Iris pigment epithelial cell (primary cell): ENCODE data around the gene PDZD8.

ENCODE experiments used
- DNase-seq: peaks from one replicate; pipeline ENCODE4 v3.0.0-alpha.2; 2011; ENCODE audit warnings: low read depth

PDZD8 gene

GRCh38 chr10:117391436-117392205 is 16.4 kb upstream of the PDZD8 start:
- peak; percentile 75 for DNase-seq

- no peak for DNase-seq
Observed at GRCh38 chr10:117390420-117390819, 15.2 kb upstream of the PDZD8 start.

- DNase-seq = no peak
Observed at GRCh38 chr10:117386805-117387204, 11.6 kb upstream of the PDZD8 start.

- DNase-seq = no peak
Observed at GRCh38 chr10:117382861-117383260, 7.6 kb upstream of the PDZD8 start.

- peak; percentile 47 for DNase-seq
Observed at GRCh38 chr10:117374506-117375359, 507 bp downstream of the PDZD8 start.

GRCh38 chr10:117373823-117374505 is 1.3 kb downstream of the PDZD8 start:
- peak; percentile 70 for DNase-seq

GRCh38 chr10:117370205-117370604 is 5.0 kb downstream of the PDZD8 start:
- peak; percentile 86 for DNase-seq

GRCh38 chr10:117367718-117368117 is 7.5 kb downstream of the PDZD8 start:
- no peak for DNase-seq

GRCh38 chr10:117366741-117367140 is 8.5 kb downstream of the PDZD8 start:
- no peak for DNase-seq

GRCh38 chr10:117365612-117366011 is 9.6 kb downstream of the PDZD8 start:
- DNase-seq = no peak

- DNase-seq = peak; percentile 52
Observed at GRCh38 chr10:117364110-117364960, 10.9 kb downstream of the PDZD8 start.

- peak; percentile 83 for DNase-seq
Observed at GRCh38 chr10:117363028-117363427, 12.2 kb downstream of the PDZD8 start.

GRCh38 chr10:117362313-117362712 is 12.9 kb downstream of the PDZD8 start:
- peak; percentile 43 for DNase-seq

- DNase-seq = peak; percentile 77
Observed at GRCh38 chr10:117360994-117361667, 14.1 kb downstream of the PDZD8 start.

GRCh38 chr10:117360016-117360415 is 15.2 kb downstream of the PDZD8 start:
- DNase-seq = peak; percentile 42

GRCh38 chr10:117355072-117355471 is 20.2 kb downstream of the PDZD8 start:
- no peak for DNase-seq

GRCh38 chr10:117353684-117354083 is 21.6 kb downstream of the PDZD8 start:
- DNase-seq = no peak

- DNase-seq = no peak
Observed at GRCh38 chr10:117352724-117353123, 22.5 kb downstream of the PDZD8 start.

- no peak for DNase-seq
Observed at GRCh38 chr10:117351996-117352395, 23.2 kb downstream of the PDZD8 start.

GRCh38 chr10:117351558-117351957 is 23.7 kb downstream of the PDZD8 start:
- DNase-seq = no peak

- no peak for DNase-seq
Observed at GRCh38 chr10:117350909-117351308, 24.3 kb downstream of the PDZD8 start.
